Measurements from ENCODE around the gene DHRSX. TPM values are rescaled to one million over a fixed set of nuclear protein-coding genes. Genes with fewer than 3 reads are reported as not detected.
A peak's percentile ranks its signal among the peaks of the same experiment; 100 is the strongest.
"Not testable (repeated sequence)": the region's sequence is repeated elsewhere in the genome, so short reads cannot be mapped to it uniquely, and the experiment has no call there.

The DHRSX gene
- total RNA-seq, 2 donors from 2014 or later, result 36.5 to 45.4 TPM

DNA sequence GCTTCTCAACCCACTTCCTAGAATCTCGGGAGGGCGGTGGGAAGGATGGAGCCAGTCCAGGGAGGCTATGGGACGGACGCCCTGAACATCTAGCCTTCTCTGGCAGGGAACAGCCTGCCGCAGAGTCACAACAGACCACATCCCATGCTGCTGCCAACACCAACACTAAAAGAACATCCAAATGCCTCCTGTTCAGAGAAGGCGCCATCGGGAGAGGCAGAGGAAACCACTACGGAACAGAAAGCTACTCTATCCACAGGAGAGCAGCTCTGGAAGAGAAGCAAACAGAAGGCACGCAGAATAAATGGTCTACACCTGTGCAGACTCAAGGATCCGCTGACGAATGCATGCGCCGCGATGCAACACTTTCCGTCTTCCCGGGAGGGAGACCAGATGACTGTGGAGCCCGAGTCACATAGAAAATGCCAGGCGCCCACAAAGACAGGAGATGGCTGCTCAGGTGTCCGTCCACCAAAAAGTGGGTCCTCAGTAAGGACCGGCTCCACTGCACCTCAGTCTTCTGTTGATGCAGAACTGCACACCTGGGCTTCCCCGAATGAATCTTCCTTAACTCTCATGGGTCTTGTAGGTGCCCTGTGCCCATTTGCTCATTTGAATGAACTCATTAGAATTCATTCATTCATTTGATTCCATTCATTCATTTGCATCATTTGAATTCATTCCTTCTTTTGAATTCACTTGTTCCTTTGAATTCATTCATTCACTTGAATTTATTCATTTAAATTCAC lies 217.5 kb downstream of the DHRSX start:
- Mint-ChIP-seq H3K9me3 (peaks cover 35% of the 10 kb centered on the region), H3K4me3 (no peak overlapping the region), H3K27me3 (ENCODE audit: insufficient read depth) (peaks cover 8% of the 10 kb centered on the region), H3K36me3 (ENCODE audit: low read depth) (peaks cover 44% of the 10 kb centered on the region), H3K4me1 (no peaks in the 10 kb centered on the region), H3K27ac (no peak overlapping the region)
- no peak overlapping the region for H3K9ac ChIP-seq (ENCODE audit: extremely low read depth, low read length, poor library complexity, severe bottlenecking)
- H3K4me1 ChIP-seq (ENCODE audit: control insufficient read depth, insufficient read depth, low read length), result no peaks in the 10 kb centered on the region
- no peak overlapping the region for H3K4me3 ChIP-seq (ENCODE audit: low read length)
- H3K27ac ChIP-seq (ENCODE audit: low read depth, low read length), result no peak overlapping the region
- H3K27me3 ChIP-seq (ENCODE audit: control insufficient read depth, insufficient read depth, low read length, poor library complexity, severe bottlenecking), result no peaks in the 10 kb centered on the region
- TF ChIP-seq, protein P1, sequence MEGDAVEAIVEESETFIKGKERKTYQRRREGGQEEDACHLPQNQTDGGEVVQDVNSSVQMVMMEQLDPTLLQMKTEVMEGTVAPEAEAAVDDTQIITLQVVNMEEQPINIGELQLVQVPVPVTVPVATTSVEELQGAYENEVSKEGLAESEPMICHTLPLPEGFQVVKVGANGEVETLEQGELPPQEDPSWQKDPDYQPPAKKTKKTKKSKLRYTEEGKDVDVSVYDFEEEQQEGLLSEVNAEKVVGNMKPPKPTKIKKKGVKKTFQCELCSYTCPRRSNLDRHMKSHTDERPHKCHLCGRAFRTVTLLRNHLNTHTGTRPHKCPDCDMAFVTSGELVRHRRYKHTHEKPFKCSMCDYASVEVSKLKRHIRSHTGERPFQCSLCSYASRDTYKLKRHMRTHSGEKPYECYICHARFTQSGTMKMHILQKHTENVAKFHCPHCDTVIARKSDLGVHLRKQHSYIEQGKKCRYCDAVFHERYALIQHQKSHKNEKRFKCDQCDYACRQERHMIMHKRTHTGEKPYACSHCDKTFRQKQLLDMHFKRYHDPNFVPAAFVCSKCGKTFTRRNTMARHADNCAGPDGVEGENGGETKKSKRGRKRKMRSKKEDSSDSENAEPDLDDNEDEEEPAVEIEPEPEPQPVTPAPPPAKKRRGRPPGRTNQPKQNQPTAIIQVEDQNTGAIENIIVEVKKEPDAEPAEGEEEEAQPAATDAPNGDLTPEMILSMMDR (conservative IDR thresholded peaks at IDR 0.05), result no peak
- peaks cover 25% of the 10 kb centered on the region for H3K9me3 ChIP-seq (ENCODE audit: control insufficient read depth, low read length)
- WGBS, 2 experiments (ENCODE audit: insufficient coverage in 1 of 2, insufficient read length in 1 of 2), result 92 to 99% methylated on average over 9 to 21 of the region's 21 CpGs
- DNase-seq, result no peak
- H3K36me3 ChIP-seq (ENCODE audit: control insufficient read depth, insufficient read depth, low read length), result peaks cover 8% of the 10 kb centered on the region

DNA sequence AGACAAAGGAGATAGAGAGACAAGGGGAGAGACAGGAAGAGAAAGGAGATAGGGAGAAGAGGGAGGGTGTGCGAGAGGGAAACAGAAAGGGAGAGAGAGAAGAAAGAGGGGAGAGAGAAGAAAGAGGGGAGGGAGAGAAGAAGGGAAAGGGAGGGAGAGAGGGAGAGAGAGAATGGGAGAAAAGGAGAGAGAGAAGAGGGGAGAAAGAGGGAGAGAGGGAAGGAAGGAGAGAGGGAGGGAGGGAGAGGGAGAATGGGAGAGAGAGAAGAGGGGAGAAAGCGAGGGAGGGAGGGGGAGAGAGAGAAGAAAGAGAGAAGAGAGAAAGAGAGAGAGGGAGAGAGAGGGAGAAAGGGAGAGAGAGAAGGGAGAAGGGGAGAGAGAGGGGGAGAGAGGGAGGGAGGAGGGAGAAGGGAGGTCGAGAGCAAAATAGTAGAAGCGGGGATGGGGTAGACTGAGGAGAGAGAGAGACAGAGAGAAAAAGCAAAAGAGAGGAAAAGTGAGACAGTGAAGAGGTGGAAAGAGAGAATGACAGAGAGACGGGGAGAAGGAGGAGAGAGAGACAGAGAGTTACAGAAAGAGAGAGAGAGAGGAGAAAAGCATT lies 218.2 kb downstream of the DHRSX start:
- Mint-ChIP-seq H3K4me1 (no peaks in the 10 kb centered on the region), H3K27ac (no peak overlapping the region), H3K27me3 (ENCODE audit: insufficient read depth) (peaks cover 8% of the 10 kb centered on the region), H3K36me3 (ENCODE audit: low read depth) (peaks cover 39% of the 10 kb centered on the region), H3K9me3 (peaks cover 35% of the 10 kb centered on the region), H3K4me3 (no peak overlapping the region)
- no peaks in the 10 kb centered on the region for H3K4me1 ChIP-seq (ENCODE audit: control insufficient read depth, insufficient read depth, low read length)
- H3K9ac ChIP-seq (ENCODE audit: extremely low read depth, low read length, poor library complexity, severe bottlenecking), result no peak overlapping the region
- H3K9me3 ChIP-seq (ENCODE audit: control insufficient read depth, low read length), result peaks cover 25% of the 10 kb centered on the region
- peaks cover 8% of the 10 kb centered on the region for H3K36me3 ChIP-seq (ENCODE audit: control insufficient read depth, insufficient read depth, low read length)
- H3K27me3 ChIP-seq (ENCODE audit: control insufficient read depth, insufficient read depth, low read length, poor library complexity, severe bottlenecking), result no peaks in the 10 kb centered on the region
- DNase-seq, result no peak
- no peak overlapping the region for H3K4me3 ChIP-seq (ENCODE audit: low read length)
- no peak overlapping the region for H3K27ac ChIP-seq (ENCODE audit: low read depth, low read length)
- TF ChIP-seq, protein P1 (conservative IDR thresholded peaks at IDR 0.05), result no peak
- 81 to 83% methylated on average over 4 of the region's 5 CpGs for WGBS, 2 experiments (ENCODE audit: insufficient coverage in 1 of 2, insufficient read length in 1 of 2)

DNA sequence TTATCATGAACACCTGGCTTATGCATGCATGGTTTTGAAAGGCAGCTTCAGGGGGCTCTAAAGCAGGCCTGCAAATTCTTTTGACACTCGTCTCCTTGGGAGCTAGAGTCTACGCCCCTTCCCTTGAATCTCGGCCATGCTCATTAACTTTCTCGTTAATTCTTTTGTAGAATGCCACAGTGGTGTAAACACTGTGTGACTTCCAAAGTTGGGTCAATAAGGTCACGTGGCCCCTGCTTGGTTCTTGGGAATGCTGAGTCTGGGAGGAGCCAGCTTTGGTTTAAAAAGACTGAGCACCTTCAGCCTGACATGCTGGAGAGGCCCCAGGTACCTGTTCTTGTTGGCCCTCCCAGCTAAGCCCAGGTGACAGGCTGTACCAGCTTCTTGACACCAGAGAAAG lies 228.4 kb downstream of the DHRSX start:
- WGBS, 2 experiments (ENCODE audit: insufficient coverage in 1 of 2, insufficient read length in 1 of 2), result 39 to 57% methylated on average over 5 of the region's 5 CpGs
- H3K4me3 Mint-ChIP-seq, result no peak overlapping the region
- no peak overlapping the region for H3K9ac ChIP-seq (ENCODE audit: extremely low read depth, low read length, poor library complexity, severe bottlenecking)

DNA sequence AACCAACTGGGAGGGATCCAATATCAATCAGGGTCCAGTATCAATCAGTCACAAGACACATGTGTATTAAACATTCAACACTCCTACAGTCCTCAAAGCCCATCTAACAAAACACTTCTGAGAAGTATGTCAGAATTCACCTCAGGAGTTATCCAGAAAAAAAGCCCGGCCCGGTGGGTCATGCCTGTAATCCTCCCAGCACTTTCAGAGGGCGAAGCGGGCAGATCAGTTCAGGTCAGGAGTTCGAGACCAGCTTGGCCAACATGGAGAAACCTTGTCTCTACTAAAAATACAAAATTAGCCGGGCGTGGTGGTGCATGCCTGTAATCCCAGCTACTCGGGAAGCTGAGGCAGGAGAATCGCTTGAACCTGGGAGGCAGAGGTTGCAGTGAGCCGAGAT lies 229.2 kb downstream of the DHRSX start:
- H3K36me3 ChIP-seq (ENCODE audit: control insufficient read depth, insufficient read depth, low read length); H3K4me3 Mint-ChIP-seq; H3K27me3 Mint-ChIP-seq (ENCODE audit: insufficient read depth); H3K4me1 Mint-ChIP-seq; H3K9me3 Mint-ChIP-seq; H3K4me1 ChIP-seq (ENCODE audit: control insufficient read depth, insufficient read depth, low read length); H3K27me3 ChIP-seq (ENCODE audit: control insufficient read depth, insufficient read depth, low read length, poor library complexity, severe bottlenecking); H3K4me3 ChIP-seq (ENCODE audit: low read length); H3K9me3 ChIP-seq (ENCODE audit: control insufficient read depth, low read length); H3K9ac ChIP-seq (ENCODE audit: extremely low read depth, low read length, poor library complexity, severe bottlenecking); H3K27ac ChIP-seq (ENCODE audit: low read depth, low read length); H3K27ac Mint-ChIP-seq; DNase-seq: not testable (repeated sequence)
- H3K36me3 Mint-ChIP-seq (ENCODE audit: low read depth), result peaks cover 31% of the 10 kb centered on the region
- 96 to 100% methylated on average over 4 to 9 of the region's 10 CpGs for WGBS, 2 experiments (ENCODE audit: insufficient coverage in 1 of 2, insufficient read length in 1 of 2)

More for the DNA sequence above, 228.4 kb downstream of the DHRSX start:
- Mint-ChIP-seq H3K36me3 (ENCODE audit: low read depth) (peaks cover 27% of the 10 kb centered on the region), H3K4me1 (peaks cover 9% of the 10 kb centered on the region), H3K27ac (peak overlapping the region; percentile 38), H3K27me3 (ENCODE audit: insufficient read depth) (no peaks in the 10 kb centered on the region), H3K9me3 (peaks cover 1% of the 10 kb centered on the region)
- H3K9me3 ChIP-seq (ENCODE audit: control insufficient read depth, low read length), result no peaks in the 10 kb centered on the region
- H3K4me1 ChIP-seq (ENCODE audit: control insufficient read depth, insufficient read depth, low read length), result no peaks in the 10 kb centered on the region
- no peaks in the 10 kb centered on the region for H3K27me3 ChIP-seq (ENCODE audit: control insufficient read depth, insufficient read depth, low read length, poor library complexity, severe bottlenecking)
- H3K4me3 ChIP-seq (ENCODE audit: low read length), result no peak overlapping the region
- TF ChIP-seq, protein P1 (conservative IDR thresholded peaks at IDR 0.05), result no peak
- no peaks in the 10 kb centered on the region for H3K36me3 ChIP-seq (ENCODE audit: control insufficient read depth, insufficient read depth, low read length)
- peak overlapping the region; percentile 48 for H3K27ac ChIP-seq (ENCODE audit: low read depth, low read length)
- peak; percentile 61 for DNase-seq

DNA sequence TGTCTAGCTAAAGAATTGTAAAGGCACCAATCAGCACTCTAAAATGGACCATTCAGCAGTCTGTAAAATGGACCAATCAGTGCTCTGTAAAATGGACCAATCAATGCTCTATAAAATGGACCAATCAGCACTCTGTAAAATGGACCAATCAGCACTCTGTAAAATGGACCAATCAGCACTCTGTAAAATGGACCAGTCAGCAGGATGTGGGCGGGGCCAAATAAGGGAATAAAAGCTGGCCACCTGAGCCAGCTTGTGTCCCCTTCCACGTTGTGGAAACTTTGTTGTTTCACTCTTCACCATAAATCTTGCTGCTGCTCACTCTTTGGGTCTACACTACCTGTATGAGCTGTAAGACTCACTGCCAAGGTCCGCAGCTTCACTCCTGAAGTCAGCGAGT lies 230.0 kb downstream of the DHRSX start:
- WGBS, 2 experiments (ENCODE audit: insufficient coverage in 1 of 2, insufficient read length in 1 of 2), result 90 to 100% methylated on average over 4 of the region's 4 CpGs
- not testable (repeated sequence) for H3K9me3 ChIP-seq (ENCODE audit: control insufficient read depth, low read length); H3K9ac ChIP-seq (ENCODE audit: extremely low read depth, low read length, poor library complexity, severe bottlenecking); H3K4me1 ChIP-seq (ENCODE audit: control insufficient read depth, insufficient read depth, low read length); H3K4me1 Mint-ChIP-seq; H3K9me3 Mint-ChIP-seq; H3K4me3 Mint-ChIP-seq; H3K27me3 Mint-ChIP-seq (ENCODE audit: insufficient read depth); H3K4me3 ChIP-seq (ENCODE audit: low read length); H3K27ac ChIP-seq (ENCODE audit: low read depth, low read length); DNase-seq; H3K27me3 ChIP-seq (ENCODE audit: control insufficient read depth, insufficient read depth, low read length, poor library complexity, severe bottlenecking); H3K36me3 ChIP-seq (ENCODE audit: control insufficient read depth, insufficient read depth, low read length)
- H3K36me3 Mint-ChIP-seq (ENCODE audit: low read depth), result peaks cover 29% of the 10 kb centered on the region
- peak overlapping the region; percentile 15 for H3K27ac Mint-ChIP-seq

Measured in endodermal cell (in vitro differentiated cells).